ENCODE results near the gene SELP. TPM values are rescaled to one million over a fixed set of nuclear protein-coding genes. Genes with fewer than 3 reads are reported as not detected.

Gene SELP
- total and polyA plus RNA-seq, 2 experiments from 2014 or later = 0.27 TPM; not detected in 1

DNA sequence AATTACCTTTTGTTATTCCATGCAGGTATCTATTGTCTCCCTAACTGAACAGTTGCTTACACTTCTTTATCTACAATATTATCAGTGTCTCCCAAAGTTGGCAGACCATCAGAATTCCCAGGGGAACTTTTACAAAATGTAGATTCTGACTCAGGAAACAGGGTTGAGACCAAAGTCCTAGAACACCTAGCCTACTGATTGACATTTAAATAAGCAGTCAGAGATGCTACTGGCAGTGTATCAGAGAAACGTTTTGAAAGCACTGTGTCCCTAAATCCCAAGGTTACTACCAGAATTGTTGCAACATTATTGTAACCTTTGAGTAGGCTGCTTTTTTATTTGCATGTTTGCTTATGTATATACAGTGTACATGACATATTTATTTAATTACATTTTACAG lies 41.8 kb downstream of the SELP start:
- Histone ChIP-seq H3K4me1 (ENCODE audit: insufficient read depth) (no peaks in the 10 kb centered on the region), H3K79me2 (no peaks in the 10 kb centered on the region), H3K9me2 (replicated peaks; ENCODE audit: insufficient read depth) (no peaks in the 10 kb centered on the region), H3K27ac (no peak overlapping the region), H3K4me3 (no peak overlapping the region), H3K27me3 (no peaks in the 10 kb centered on the region), H3K36me3 (replicated peaks; ENCODE audit: insufficient read depth, low read depth) (no peaks in the 10 kb centered on the region), H4K20me1 (ENCODE audit: insufficient read depth, poor library complexity, severe bottlenecking) (no peaks in the 10 kb centered on the region), H3K9me3 (ENCODE audit: low read depth) (no peaks in the 10 kb centered on the region), H2AFZ (no peak overlapping the region), H3K4me2 (no peak overlapping the region)
- TF ChIP-seq, protein P1, sequence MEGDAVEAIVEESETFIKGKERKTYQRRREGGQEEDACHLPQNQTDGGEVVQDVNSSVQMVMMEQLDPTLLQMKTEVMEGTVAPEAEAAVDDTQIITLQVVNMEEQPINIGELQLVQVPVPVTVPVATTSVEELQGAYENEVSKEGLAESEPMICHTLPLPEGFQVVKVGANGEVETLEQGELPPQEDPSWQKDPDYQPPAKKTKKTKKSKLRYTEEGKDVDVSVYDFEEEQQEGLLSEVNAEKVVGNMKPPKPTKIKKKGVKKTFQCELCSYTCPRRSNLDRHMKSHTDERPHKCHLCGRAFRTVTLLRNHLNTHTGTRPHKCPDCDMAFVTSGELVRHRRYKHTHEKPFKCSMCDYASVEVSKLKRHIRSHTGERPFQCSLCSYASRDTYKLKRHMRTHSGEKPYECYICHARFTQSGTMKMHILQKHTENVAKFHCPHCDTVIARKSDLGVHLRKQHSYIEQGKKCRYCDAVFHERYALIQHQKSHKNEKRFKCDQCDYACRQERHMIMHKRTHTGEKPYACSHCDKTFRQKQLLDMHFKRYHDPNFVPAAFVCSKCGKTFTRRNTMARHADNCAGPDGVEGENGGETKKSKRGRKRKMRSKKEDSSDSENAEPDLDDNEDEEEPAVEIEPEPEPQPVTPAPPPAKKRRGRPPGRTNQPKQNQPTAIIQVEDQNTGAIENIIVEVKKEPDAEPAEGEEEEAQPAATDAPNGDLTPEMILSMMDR (IDR thresholded peaks at IDR 0.05; ENCODE audit: poor library complexity) = no peak
- TF ChIP-seq EZH2 (IDR thresholded peaks at IDR 0.05; ENCODE audit: borderline replicate concordance) = no peak
- TF ChIP-seq EZH2phosphoT487 (IDR thresholded peaks at IDR 0.05; ENCODE audit: low read depth, severe bottlenecking, unreplicated experiment) = no peak
- no peak for DNase-seq (ENCODE audit: low spot score)
- WGBS (ENCODE audit: low lambda C conversion rate, missing lambda C conversion rate) = 23% methylated on average over 1 of the region's 1 CpG

DNA sequence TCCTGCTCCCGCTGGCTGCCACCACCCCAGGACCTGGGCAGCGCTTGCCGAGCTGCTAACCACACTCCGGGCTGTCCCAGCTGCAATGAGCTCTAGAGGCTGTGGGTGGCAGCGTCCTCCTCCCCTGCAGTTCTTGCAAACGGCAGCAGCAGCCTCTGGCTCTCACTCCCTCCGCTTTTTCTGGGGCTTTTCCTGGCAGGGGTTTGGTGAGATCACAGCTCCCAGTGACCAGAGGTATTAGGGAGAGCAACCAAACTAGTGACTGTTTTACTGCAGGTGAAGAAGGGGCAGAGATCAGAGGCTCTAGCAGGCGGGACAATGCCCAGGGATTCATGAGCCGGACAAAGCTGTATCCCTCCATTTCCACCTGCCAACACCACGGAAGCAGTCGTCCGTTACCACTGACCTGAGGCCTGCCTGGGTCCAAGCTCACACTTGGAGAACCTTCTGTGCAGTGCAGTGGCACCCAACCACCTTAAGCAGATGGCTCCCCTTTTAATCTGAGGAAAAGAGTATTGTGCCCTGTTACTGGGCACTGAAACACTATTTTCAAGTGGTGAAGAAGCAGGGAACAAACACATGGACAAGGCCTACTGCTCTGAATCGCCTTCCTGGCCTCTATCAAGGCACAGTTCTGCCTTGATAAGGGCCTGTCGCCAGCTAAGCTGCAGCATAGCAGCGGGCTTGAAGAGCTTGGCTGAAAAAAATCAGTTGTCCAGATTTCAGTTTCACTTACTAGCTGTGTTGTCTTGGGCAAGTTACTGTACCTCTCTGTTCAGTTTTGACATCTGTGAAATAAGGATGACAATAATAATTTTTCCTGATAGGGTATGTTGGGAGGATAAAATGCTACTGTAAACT lies 43.3 kb downstream of the SELP start, which contains the start of gene F5:
Gene F5, minus strand, starts transcription at position 87 of the 861 bp plus-strand sequence. CDS start 95 bp downstream, outside the sequence.
- Histone ChIP-seq H4K20me1 (ENCODE audit: insufficient read depth, poor library complexity, severe bottlenecking) (no peaks in the 10 kb centered on the region), H3K4me3 (no peak within 1 kb of the TSS), H3K4me2 (peak within 1 kb of the TSS; percentile 70), H3K9me3 (ENCODE audit: low read depth) (no peaks in the 10 kb centered on the region), H3K79me2 (no peaks in the 10 kb centered on the region), H3K4me1 (ENCODE audit: insufficient read depth) (no peaks in the 10 kb centered on the region), H3K36me3 (replicated peaks; ENCODE audit: insufficient read depth, low read depth) (no peaks in the 10 kb centered on the region), H3K27me3 (no peaks in the 10 kb centered on the region), H3K27ac (no peak within 1 kb of the TSS), H2AFZ (no peak within 1 kb of the TSS), H3K9me2 (replicated peaks; ENCODE audit: insufficient read depth) (no peaks in the 10 kb centered on the region)
- 33% methylated on average over 15 of the region's 15 CpGs for WGBS (ENCODE audit: low lambda C conversion rate, missing lambda C conversion rate)
- peak; percentile 84 for DNase-seq (ENCODE audit: low spot score)
- TF ChIP-seq, protein P1 (IDR thresholded peaks at IDR 0.05; ENCODE audit: poor library complexity) = peak; percentile 53
- TF ChIP-seq EZH2 (IDR thresholded peaks at IDR 0.05; ENCODE audit: borderline replicate concordance) = no peak

DNA sequence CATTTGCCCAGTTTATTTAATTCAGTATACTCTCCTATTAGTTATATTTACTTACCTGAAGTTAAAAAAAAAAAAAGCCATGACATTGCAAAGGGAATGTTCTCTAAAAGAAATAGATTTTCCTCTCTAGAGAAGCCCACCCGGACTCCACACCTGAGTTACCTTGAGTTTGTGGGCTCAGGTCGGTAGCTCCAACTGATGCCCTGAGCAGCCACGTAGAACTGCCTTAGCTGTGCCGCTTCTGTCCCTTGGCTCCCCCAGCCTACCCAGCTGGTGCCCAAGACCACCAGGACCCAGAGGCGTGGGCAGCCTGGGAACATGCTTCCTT lies 43.9 kb downstream of the SELP start:
- Histone ChIP-seq H2AFZ (no peak overlapping the region), H3K27ac (no peak overlapping the region), H3K4me3 (no peak overlapping the region), H3K79me2 (no peaks in the 10 kb centered on the region), H3K9me2 (replicated peaks; ENCODE audit: insufficient read depth) (no peaks in the 10 kb centered on the region), H3K36me3 (replicated peaks; ENCODE audit: insufficient read depth, low read depth) (no peaks in the 10 kb centered on the region), H3K4me1 (ENCODE audit: insufficient read depth) (no peaks in the 10 kb centered on the region), H3K9me3 (ENCODE audit: low read depth) (no peaks in the 10 kb centered on the region), H3K4me2 (peak overlapping the region; percentile 70), H4K20me1 (ENCODE audit: insufficient read depth, poor library complexity, severe bottlenecking) (no peaks in the 10 kb centered on the region), H3K27me3 (no peaks in the 10 kb centered on the region)
- WGBS (ENCODE audit: low lambda C conversion rate, missing lambda C conversion rate) = 41% methylated on average over 5 of the region's 5 CpGs
- DNase-seq (ENCODE audit: low spot score) = no peak
- TF ChIP-seq, protein P1 (IDR thresholded peaks at IDR 0.05; ENCODE audit: poor library complexity) = no peak
- no peak for TF ChIP-seq EZH2phosphoT487 (IDR thresholded peaks at IDR 0.05; ENCODE audit: low read depth, severe bottlenecking, unreplicated experiment)
- TF ChIP-seq EZH2 (IDR thresholded peaks at IDR 0.05; ENCODE audit: borderline replicate concordance) = no peak
